ENCODE results near the gene ITGB6. TPM values are rescaled to one million over a fixed set of nuclear protein-coding genes. Genes with fewer than 3 reads are reported as not detected.

The ITGB6 gene
- total RNA-seq, 1 donor from 2014 or later = not detected

DNA sequence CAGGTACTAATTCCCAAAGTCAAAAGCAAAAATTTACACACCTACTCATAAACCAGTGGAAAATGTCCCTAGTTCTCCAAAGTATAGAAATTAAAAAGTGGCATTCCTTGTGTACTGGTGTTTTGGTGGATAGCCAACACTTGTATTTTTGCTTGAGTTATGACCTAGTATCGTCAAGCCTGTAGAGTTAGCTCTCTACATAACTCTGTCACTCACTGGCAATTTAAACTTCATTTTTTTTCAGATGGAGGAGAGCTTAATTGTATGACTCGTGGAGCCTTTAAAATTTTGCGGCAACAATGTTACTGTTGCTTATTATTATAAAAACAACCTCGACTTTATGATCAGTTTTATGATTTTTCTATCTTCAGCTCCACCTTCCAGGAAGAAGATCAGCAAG lies 58.7 kb downstream of the ITGB6 start:
- Mint-ChIP-seq H3K27ac (ENCODE audit: unreplicated experiment) (no peak overlapping the region), H3K27me3 (ENCODE audit: low read depth) (no peaks in the 10 kb centered on the region), H3K9me3 (no peaks in the 10 kb centered on the region), H3K36me3 (ENCODE audit: low read depth) (no peaks in the 10 kb centered on the region), H3K4me1 (no peaks in the 10 kb centered on the region), H3K4me3 (no peak overlapping the region)
- DNase-seq (ENCODE audit: low read depth, low spot score) = no peak
- TF ChIP-seq, protein P1, sequence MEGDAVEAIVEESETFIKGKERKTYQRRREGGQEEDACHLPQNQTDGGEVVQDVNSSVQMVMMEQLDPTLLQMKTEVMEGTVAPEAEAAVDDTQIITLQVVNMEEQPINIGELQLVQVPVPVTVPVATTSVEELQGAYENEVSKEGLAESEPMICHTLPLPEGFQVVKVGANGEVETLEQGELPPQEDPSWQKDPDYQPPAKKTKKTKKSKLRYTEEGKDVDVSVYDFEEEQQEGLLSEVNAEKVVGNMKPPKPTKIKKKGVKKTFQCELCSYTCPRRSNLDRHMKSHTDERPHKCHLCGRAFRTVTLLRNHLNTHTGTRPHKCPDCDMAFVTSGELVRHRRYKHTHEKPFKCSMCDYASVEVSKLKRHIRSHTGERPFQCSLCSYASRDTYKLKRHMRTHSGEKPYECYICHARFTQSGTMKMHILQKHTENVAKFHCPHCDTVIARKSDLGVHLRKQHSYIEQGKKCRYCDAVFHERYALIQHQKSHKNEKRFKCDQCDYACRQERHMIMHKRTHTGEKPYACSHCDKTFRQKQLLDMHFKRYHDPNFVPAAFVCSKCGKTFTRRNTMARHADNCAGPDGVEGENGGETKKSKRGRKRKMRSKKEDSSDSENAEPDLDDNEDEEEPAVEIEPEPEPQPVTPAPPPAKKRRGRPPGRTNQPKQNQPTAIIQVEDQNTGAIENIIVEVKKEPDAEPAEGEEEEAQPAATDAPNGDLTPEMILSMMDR (conservative IDR thresholded peaks at IDR 0.05) = no peak

DNA sequence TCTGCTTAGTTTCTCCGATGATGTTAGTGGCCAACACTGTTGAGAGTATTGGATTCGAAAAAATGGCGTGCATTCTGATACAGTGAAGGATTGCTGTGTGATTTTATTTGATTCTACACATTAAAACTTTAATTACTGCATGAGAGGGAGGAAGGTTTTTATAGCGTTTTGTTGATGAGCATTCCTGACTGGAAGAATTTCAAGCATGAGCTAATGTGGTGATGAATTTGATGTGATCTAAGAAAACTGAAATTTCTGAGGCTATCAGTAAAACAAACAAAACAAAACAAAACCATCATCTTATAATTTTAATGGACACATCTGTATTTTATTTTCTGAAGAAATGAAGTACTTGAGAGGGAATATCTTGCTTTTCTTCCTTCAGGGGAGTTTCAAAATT lies 59.6 kb downstream of the ITGB6 start:
- no peaks in the 10 kb centered on the region for H3K27me3 Mint-ChIP-seq (ENCODE audit: low read depth)
- no peak for DNase-seq (ENCODE audit: low read depth, low spot score)
- no peaks in the 10 kb centered on the region for H3K9me3 Mint-ChIP-seq
- no peak overlapping the region for H3K4me3 Mint-ChIP-seq
- H3K36me3 Mint-ChIP-seq (ENCODE audit: low read depth) = no peaks in the 10 kb centered on the region
- H3K27ac Mint-ChIP-seq (ENCODE audit: unreplicated experiment) = no peak overlapping the region
- H3K4me1 Mint-ChIP-seq = no peaks in the 10 kb centered on the region
- TF ChIP-seq, protein P1 (conservative IDR thresholded peaks at IDR 0.05) = no peak

DNA sequence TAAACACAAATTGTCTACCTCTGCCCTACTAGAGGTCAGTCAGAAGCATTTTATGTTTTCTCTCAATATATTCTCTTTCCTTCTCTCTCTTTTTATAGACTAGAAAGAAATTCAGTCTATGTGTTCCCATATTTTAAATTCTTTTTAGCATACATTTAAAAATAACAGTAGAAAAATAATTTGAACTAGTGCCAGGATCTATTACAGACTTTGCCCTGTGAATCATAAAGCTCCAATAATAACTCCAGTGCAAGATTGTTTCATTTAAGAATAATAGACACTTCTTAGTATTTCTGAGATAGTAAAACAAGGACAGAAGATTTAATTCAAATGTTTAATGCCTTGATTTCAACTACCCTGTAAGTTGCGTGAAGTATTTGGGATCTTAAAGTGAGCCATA lies 60.1 kb downstream of the ITGB6 start:
- Mint-ChIP-seq H3K36me3 (ENCODE audit: low read depth) (no peaks in the 10 kb centered on the region), H3K4me1 (no peaks in the 10 kb centered on the region), H3K4me3 (no peak overlapping the region), H3K27ac (ENCODE audit: unreplicated experiment) (no peak overlapping the region), H3K27me3 (ENCODE audit: low read depth) (no peaks in the 10 kb centered on the region), H3K9me3 (no peaks in the 10 kb centered on the region)
- TF ChIP-seq, protein P1 (conservative IDR thresholded peaks at IDR 0.05) = no peak
- DNase-seq (ENCODE audit: low read depth, low spot score) = no peak

DNA sequence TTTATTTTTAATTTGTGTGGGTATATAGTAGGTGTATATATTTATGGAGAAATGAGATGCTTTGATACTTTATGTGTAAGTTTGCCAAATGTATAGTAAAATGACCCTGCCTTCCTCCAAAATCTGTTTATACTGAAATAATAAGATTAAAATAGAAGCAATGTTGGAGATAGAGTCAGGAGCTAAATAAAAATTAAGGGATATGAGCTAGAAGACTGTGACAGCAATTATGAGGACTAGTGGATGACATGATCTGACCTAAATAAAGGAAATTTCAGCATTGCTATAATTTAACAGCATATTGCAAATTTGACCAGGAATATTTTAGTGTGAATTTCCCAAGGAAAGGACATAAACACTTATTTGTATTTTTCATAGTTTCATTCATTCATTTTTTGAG lies 60.7 kb downstream of the ITGB6 start:
- Mint-ChIP-seq H3K27ac (ENCODE audit: unreplicated experiment) (no peak overlapping the region), H3K36me3 (ENCODE audit: low read depth) (no peaks in the 10 kb centered on the region), H3K4me3 (no peak overlapping the region), H3K27me3 (ENCODE audit: low read depth) (no peaks in the 10 kb centered on the region), H3K4me1 (no peaks in the 10 kb centered on the region), H3K9me3 (no peaks in the 10 kb centered on the region)
- TF ChIP-seq, protein P1 (conservative IDR thresholded peaks at IDR 0.05) = no peak
- DNase-seq (ENCODE audit: low read depth, low spot score) = no peak

DNA sequence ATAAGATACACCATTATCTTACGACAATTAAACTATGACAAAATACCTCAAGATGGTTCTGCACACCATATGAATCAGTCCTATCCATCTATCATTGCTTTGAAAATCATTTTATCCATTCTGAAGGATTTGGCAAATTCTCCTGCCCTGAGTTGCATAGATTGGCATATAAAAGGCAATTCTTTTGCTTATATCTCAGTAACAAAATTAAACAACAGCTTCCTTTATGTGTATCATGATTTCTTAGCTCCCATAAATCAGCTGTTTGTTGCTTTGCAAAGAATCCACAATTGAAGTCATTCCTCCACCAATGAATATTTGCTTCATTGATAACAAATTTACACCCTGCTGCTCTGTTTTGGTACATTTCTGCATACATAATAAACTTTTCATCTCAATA lies 61.7 kb downstream of the ITGB6 start:
- H3K4me1 Mint-ChIP-seq = no peaks in the 10 kb centered on the region
- TF ChIP-seq, protein P1 (conservative IDR thresholded peaks at IDR 0.05) = no peak
- no peak overlapping the region for H3K27ac Mint-ChIP-seq (ENCODE audit: unreplicated experiment)
- no peaks in the 10 kb centered on the region for H3K9me3 Mint-ChIP-seq
- H3K27me3 Mint-ChIP-seq (ENCODE audit: low read depth) = no peaks in the 10 kb centered on the region
- DNase-seq (ENCODE audit: low read depth, low spot score) = no peak
- no peak overlapping the region for H3K4me3 Mint-ChIP-seq
- H3K36me3 Mint-ChIP-seq (ENCODE audit: low read depth) = no peaks in the 10 kb centered on the region

DNA sequence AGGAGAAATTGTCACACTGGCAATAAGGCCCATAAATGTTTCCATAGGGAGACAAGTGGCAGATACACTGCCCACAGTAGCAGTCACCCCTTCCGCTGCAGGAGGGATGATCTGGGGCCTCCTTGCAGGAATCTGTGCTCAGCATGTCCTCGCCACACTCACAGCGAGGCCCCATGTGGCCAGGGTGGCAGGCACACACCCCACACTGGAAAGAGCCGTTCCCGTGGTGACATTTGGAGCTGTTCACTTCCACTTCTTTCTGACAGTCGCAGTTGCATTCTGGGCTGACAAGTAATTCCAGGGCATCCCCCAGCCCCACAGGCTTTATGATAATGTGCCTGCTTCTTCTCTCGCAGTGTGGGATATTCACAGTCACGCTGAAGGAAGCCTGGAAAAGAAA lies 62.6 kb downstream of the ITGB6 start:
- DNase-seq (ENCODE audit: low read depth, low spot score) = no peak
- TF ChIP-seq, protein P1 (conservative IDR thresholded peaks at IDR 0.05) = no peak
- Mint-ChIP-seq H3K27me3 (ENCODE audit: low read depth) (no peaks in the 10 kb centered on the region), H3K4me1 (no peaks in the 10 kb centered on the region), H3K27ac (ENCODE audit: unreplicated experiment) (no peak overlapping the region), H3K36me3 (ENCODE audit: low read depth) (no peaks in the 10 kb centered on the region), H3K9me3 (no peaks in the 10 kb centered on the region), H3K4me3 (no peak overlapping the region)
